ENCODE results near the gene CCL25.

The CCL25 gene

GRCh38 chr19:8109890-8110662 lies 57.5 kb downstream of the CCL25 start:
- DNase-seq (ENCODE audit: low spot score), result no peak

GRCh38 chr19:8110931-8111330 lies 58.4 kb downstream of the CCL25 start:
- DNase-seq (ENCODE audit: low spot score), result no peak

- no peak for DNase-seq (ENCODE audit: low spot score)
Observed at GRCh38 chr19:8111376-8111775, 58.8 kb downstream of the CCL25 start.
